ENCODE measurements around the gene LCP1.
"Not testable (repeated sequence)": the region's sequence is repeated elsewhere in the genome, so short reads cannot be mapped to it uniquely, and the experiment has no call there.

Gene LCP1

DNA sequence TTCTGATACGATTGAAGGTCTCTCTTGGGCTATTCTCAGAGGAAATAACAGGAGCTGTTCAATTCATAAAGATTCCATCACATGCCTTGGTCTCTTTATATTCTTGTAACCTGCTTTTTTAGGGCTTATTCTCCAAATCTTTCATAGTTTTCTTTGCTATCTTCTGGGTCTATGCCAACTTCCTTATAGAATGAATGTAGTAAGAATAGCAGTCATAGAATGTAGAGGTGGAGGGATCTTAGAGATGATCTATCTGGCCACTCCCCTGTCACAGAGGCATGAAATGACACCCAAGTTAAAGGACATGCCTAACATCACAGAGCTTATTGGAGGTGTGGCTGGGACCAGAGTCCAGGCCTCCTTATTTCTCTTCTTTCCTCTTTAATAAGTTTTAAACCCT lies 13.2 kb downstream of the LCP1 start:
- Histone ChIP-seq H3K4me3 (ENCODE audit: low read length) (no peak overlapping the region), H3K4me1 (ENCODE audit: control insufficient read depth, low read depth, low read length) (peaks cover 11% of the 10 kb centered on the region), H3K27me3 (ENCODE audit: control insufficient read depth, insufficient read depth, low read length) (peaks cover 4% of the 10 kb centered on the region), H3K36me3 (ENCODE audit: control insufficient read depth, low read depth, low read length) (no peaks in the 10 kb centered on the region), H3K9ac (ENCODE audit: low read length) (no peak overlapping the region), H3K9me3 (ENCODE audit: control insufficient read depth, low read depth, low read length) (no peaks in the 10 kb centered on the region), H3K27ac (ENCODE audit: low read length) (no peak overlapping the region)

DNA sequence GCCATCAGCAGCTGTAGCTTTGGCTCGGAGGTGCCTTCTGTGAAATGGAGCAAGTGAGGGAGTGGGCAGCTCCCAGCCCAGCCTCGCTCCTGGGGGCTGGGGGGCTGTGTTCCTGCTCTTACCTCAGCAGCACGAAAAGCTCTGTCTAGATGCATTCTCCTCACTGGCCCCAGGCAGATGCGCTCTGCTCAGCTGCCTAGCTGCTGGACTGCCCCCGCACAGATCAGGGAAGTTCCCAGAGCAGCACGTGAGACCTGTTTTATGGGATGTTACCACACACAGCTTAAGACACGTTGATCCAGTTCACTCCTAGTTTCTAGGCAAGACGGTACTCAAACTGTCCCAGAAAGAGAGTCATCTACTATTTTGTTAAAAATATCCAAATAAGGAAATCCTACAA lies 13.6 kb downstream of the LCP1 start:
- Histone ChIP-seq H3K36me3 (ENCODE audit: control insufficient read depth, low read depth, low read length) (no peaks in the 10 kb centered on the region), H3K4me3 (ENCODE audit: low read length) (no peak overlapping the region), H3K9me3 (ENCODE audit: control insufficient read depth, low read depth, low read length) (no peaks in the 10 kb centered on the region), H3K4me1 (ENCODE audit: control insufficient read depth, low read depth, low read length) (peaks cover 11% of the 10 kb centered on the region), H3K9ac (ENCODE audit: low read length) (no peak overlapping the region), H3K27me3 (ENCODE audit: control insufficient read depth, insufficient read depth, low read length) (peaks cover 4% of the 10 kb centered on the region), H3K27ac (ENCODE audit: low read length) (no peak overlapping the region)

- Histone ChIP-seq H3K9ac (ENCODE audit: low read length) (no peak overlapping the region), H3K27ac (ENCODE audit: low read length) (no peak overlapping the region), H3K9me3 (ENCODE audit: control insufficient read depth, low read depth, low read length) (no peaks in the 10 kb centered on the region), H3K4me3 (ENCODE audit: low read length) (no peak overlapping the region), H3K4me1 (ENCODE audit: control insufficient read depth, low read depth, low read length) (peaks cover 11% of the 10 kb centered on the region), H3K36me3 (ENCODE audit: control insufficient read depth, low read depth, low read length) (no peaks in the 10 kb centered on the region), H3K27me3 (ENCODE audit: control insufficient read depth, insufficient read depth, low read length) (peaks cover 4% of the 10 kb centered on the region)
These were observed 14.9 kb downstream of the LCP1 start for GRCh38 chr13:46166947-46167610.

GRCh38 chr13:46166224-46166584 lies 15.8 kb downstream of the LCP1 start:
- no peak overlapping the region for H3K27ac ChIP-seq (ENCODE audit: low read length)
- H3K4me3 ChIP-seq (ENCODE audit: low read length): no peak overlapping the region
- no peak overlapping the region for H3K9ac ChIP-seq (ENCODE audit: low read length)
- H3K36me3 ChIP-seq (ENCODE audit: control insufficient read depth, low read depth, low read length): no peaks in the 10 kb centered on the region
- H3K4me1 ChIP-seq (ENCODE audit: control insufficient read depth, low read depth, low read length): peaks cover 9% of the 10 kb centered on the region
- H3K27me3 ChIP-seq (ENCODE audit: control insufficient read depth, insufficient read depth, low read length): peaks cover 4% of the 10 kb centered on the region
- no peaks in the 10 kb centered on the region for H3K9me3 ChIP-seq (ENCODE audit: control insufficient read depth, low read depth, low read length)

- Histone ChIP-seq H3K27ac (ENCODE audit: low read length) (no peak overlapping the region), H3K4me1 (ENCODE audit: control insufficient read depth, low read depth, low read length) (peaks cover 5% of the 10 kb centered on the region), H3K36me3 (ENCODE audit: control insufficient read depth, low read depth, low read length) (no peaks in the 10 kb centered on the region), H3K9me3 (ENCODE audit: control insufficient read depth, low read depth, low read length) (no peaks in the 10 kb centered on the region), H3K9ac (ENCODE audit: low read length) (no peak overlapping the region), H3K27me3 (ENCODE audit: control insufficient read depth, insufficient read depth, low read length) (peaks cover 4% of the 10 kb centered on the region), H3K4me3 (ENCODE audit: low read length) (no peak overlapping the region)
These were observed 16.3 kb downstream of the LCP1 start for GRCh38 chr13:46165485-46166223.

- Histone ChIP-seq H3K9me3 (ENCODE audit: control insufficient read depth, low read depth, low read length) (no peaks in the 10 kb centered on the region), H3K27ac (ENCODE audit: low read length) (no peak overlapping the region), H3K27me3 (ENCODE audit: control insufficient read depth, insufficient read depth, low read length) (peaks cover 4% of the 10 kb centered on the region), H3K4me3 (ENCODE audit: low read length) (no peak overlapping the region), H3K4me1 (ENCODE audit: control insufficient read depth, low read depth, low read length) (no peaks in the 10 kb centered on the region), H3K36me3 (ENCODE audit: control insufficient read depth, low read depth, low read length) (no peaks in the 10 kb centered on the region), H3K9ac (ENCODE audit: low read length) (no peak overlapping the region)
These were observed 17.3 kb downstream of the LCP1 start for GRCh38 chr13:46164661-46165060.

GRCh38 chr13:46162741-46163140 lies 19.2 kb downstream of the LCP1 start:
- H3K27me3 ChIP-seq (ENCODE audit: control insufficient read depth, insufficient read depth, low read length); H3K9ac ChIP-seq (ENCODE audit: low read length); H3K4me3 ChIP-seq (ENCODE audit: low read length); H3K27ac ChIP-seq (ENCODE audit: low read length); H3K4me1 ChIP-seq (ENCODE audit: control insufficient read depth, low read depth, low read length); H3K36me3 ChIP-seq (ENCODE audit: control insufficient read depth, low read depth, low read length); H3K9me3 ChIP-seq (ENCODE audit: control insufficient read depth, low read depth, low read length): not testable (repeated sequence)

DNA sequence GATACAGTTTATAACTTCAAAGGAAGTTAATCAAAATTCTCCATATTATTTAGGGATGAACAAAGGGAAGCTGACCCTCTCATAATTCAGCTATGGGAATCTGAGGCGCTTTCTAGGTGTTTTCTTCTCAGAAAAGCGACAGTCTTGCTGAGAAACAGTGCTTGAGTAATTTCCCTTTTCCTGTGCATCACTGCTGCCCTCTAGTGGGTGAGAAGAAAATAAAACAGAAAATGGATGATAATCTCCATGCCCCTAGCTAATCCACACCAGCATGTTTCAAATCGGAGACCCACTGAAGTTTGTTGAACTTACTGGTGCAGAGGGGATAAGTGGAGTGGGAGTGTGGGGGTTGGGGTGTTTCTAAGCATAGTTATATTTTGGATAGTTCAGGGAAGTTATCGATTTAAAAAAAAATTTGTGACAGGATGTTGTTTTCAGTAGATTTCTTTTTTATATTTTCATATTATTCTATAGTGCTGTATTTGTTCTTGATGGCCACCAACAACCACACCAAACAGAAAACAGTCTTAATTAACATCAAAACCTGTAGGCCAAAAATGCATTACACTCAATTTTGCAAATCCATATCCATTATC lies 21.4 kb downstream of the LCP1 start:
- Histone ChIP-seq H3K27me3 (ENCODE audit: control insufficient read depth, insufficient read depth, low read length) (no peaks in the 10 kb centered on the region), H3K27ac (ENCODE audit: low read length) (no peak overlapping the region)

DNA sequence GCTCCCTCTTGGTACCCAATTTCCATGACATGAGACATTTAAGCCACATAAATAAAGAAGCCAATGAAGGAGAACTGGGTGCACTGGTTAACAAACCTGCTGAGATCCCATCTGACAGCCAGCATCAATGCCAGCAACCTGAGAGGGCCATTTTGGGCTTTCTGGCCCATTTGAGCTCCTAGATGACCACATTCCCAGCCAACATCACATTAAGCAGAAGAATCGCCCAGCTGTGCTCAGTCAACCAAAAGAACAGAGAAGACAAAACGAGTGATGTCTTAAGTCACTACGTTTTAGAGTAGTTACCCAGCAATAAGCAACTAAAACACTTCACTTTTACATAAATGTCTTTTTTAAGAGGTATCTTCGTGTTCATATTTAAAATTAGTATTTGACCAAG lies 21.9 kb downstream of the LCP1 start:
- no peak overlapping the region for H3K4me3 ChIP-seq (ENCODE audit: low read length)
- H3K36me3 ChIP-seq (ENCODE audit: control insufficient read depth, low read depth, low read length): no peaks in the 10 kb centered on the region
- no peaks in the 10 kb centered on the region for H3K9me3 ChIP-seq (ENCODE audit: control insufficient read depth, low read depth, low read length)
- H3K27me3 ChIP-seq (ENCODE audit: control insufficient read depth, insufficient read depth, low read length): no peaks in the 10 kb centered on the region
- no peak overlapping the region for H3K9ac ChIP-seq (ENCODE audit: low read length)
- no peaks in the 10 kb centered on the region for H3K4me1 ChIP-seq (ENCODE audit: control insufficient read depth, low read depth, low read length)
- no peak overlapping the region for H3K27ac ChIP-seq (ENCODE audit: low read length)

More for the DNA sequence above, 21.4 kb downstream of the LCP1 start:
- no peak overlapping the region for H3K4me3 ChIP-seq (ENCODE audit: low read length)
- no peaks in the 10 kb centered on the region for H3K36me3 ChIP-seq (ENCODE audit: control insufficient read depth, low read depth, low read length)
- H3K9me3 ChIP-seq (ENCODE audit: control insufficient read depth, low read depth, low read length): no peaks in the 10 kb centered on the region
- H3K9ac ChIP-seq (ENCODE audit: low read length): no peak overlapping the region
- H3K4me1 ChIP-seq (ENCODE audit: control insufficient read depth, low read depth, low read length): no peaks in the 10 kb centered on the region

GRCh38 chr13:46158983-46159382 lies 23.0 kb downstream of the LCP1 start:
- Histone ChIP-seq H3K36me3 (ENCODE audit: control insufficient read depth, low read depth, low read length) (no peaks in the 10 kb centered on the region), H3K4me3 (ENCODE audit: low read length) (no peak overlapping the region), H3K4me1 (ENCODE audit: control insufficient read depth, low read depth, low read length) (no peaks in the 10 kb centered on the region), H3K9me3 (ENCODE audit: control insufficient read depth, low read depth, low read length) (no peaks in the 10 kb centered on the region), H3K9ac (ENCODE audit: low read length) (no peak overlapping the region), H3K27me3 (ENCODE audit: control insufficient read depth, insufficient read depth, low read length) (no peaks in the 10 kb centered on the region), H3K27ac (ENCODE audit: low read length) (no peak overlapping the region)

DNA sequence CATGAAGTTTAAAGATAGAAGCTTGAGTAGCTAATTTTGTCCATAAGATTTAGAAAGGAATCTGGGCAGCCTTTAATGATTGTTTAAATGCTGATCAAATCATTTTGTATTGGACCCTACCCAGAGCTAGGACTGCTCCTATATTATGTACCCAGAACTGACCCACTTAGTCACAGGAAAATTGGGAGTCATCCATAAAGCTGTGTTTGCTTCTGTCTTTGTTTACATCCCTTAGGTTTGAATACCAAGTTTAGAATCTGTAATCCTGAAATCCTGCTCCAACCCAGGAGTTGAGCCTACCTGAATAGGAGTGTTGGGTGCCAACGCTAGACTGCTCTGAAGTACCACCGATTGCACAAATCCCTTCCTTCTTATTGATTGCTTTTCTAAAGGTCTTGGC lies 23.8 kb downstream of the LCP1 start:
- no peak overlapping the region for H3K27ac ChIP-seq (ENCODE audit: low read length)
- H3K9ac ChIP-seq (ENCODE audit: low read length): no peak overlapping the region
- no peak overlapping the region for H3K4me3 ChIP-seq (ENCODE audit: low read length)
- H3K4me1 ChIP-seq (ENCODE audit: control insufficient read depth, low read depth, low read length): no peaks in the 10 kb centered on the region
- H3K27me3 ChIP-seq (ENCODE audit: control insufficient read depth, insufficient read depth, low read length): no peaks in the 10 kb centered on the region
- H3K9me3 ChIP-seq (ENCODE audit: control insufficient read depth, low read depth, low read length): no peaks in the 10 kb centered on the region
- H3K36me3 ChIP-seq (ENCODE audit: control insufficient read depth, low read depth, low read length): no peaks in the 10 kb centered on the region

Data from iPS-18a (cell line).